Osteocyte (in vitro differentiated cells): ENCODE measurements around the gene ZNRF3. TPM values are rescaled to one million over a fixed set of nuclear protein-coding genes. Genes with fewer than 3 reads are reported as not detected.

Experiments used
- DNase-seq: peaks from one replicate; pipeline ENCODE4 v3.0.0; 2021; ENCODE audit warnings: mixed read lengths; ENCODE audit not compliant: unreplicated experiment; ENCODE audit errors: extremely low spot score
- H3K27ac Mint-ChIP-seq: one replicate; pipeline ENCODE4 v1.8.0; 2021; ENCODE audit warnings: mild to moderate bottlenecking, mixed read lengths; ENCODE audit not compliant: unreplicated experiment
- H3K27me3 Mint-ChIP-seq: one replicate; pipeline ENCODE4 v1.8.0; 2021; ENCODE audit warnings: mixed read lengths; ENCODE audit not compliant: unreplicated experiment
- H3K36me3 Mint-ChIP-seq: one replicate; pipeline ENCODE4 v1.8.0; 2021; ENCODE audit warnings: mixed read lengths; ENCODE audit not compliant: unreplicated experiment
- H3K4me1 Mint-ChIP-seq: one replicate; pipeline ENCODE4 v1.8.0; 2021; ENCODE audit warnings: mixed read lengths; ENCODE audit not compliant: unreplicated experiment
- H3K4me3 Mint-ChIP-seq: one replicate; pipeline ENCODE4 v1.8.0; 2021; ENCODE audit warnings: mild to moderate bottlenecking, moderate library complexity, mixed read lengths; ENCODE audit not compliant: unreplicated experiment
- H3K9me3 Mint-ChIP-seq: one replicate; pipeline ENCODE4 v1.8.0; 2021; ENCODE audit warnings: mixed read lengths; ENCODE audit not compliant: unreplicated experiment
- total RNA-seq: library from RNA; stranded (reverse); gene quantifications from 2 replicates; pipeline ENCODE4 v1.2.1, GENCODE V29; 2021
- TF ChIP-seq, protein P1 (sequence below): fragments of 200-600 bp; sonication (generic); IDR thresholded peaks from 2 replicates; pipeline ENCODE4 v1.5.0; 2021; ENCODE audit warnings: antibody characterized with exemption, mild to moderate bottlenecking, moderate library complexity

The ZNRF3 gene
- total RNA-seq, 1 donor from 2014 or later: 6.4 TPM

DNA sequence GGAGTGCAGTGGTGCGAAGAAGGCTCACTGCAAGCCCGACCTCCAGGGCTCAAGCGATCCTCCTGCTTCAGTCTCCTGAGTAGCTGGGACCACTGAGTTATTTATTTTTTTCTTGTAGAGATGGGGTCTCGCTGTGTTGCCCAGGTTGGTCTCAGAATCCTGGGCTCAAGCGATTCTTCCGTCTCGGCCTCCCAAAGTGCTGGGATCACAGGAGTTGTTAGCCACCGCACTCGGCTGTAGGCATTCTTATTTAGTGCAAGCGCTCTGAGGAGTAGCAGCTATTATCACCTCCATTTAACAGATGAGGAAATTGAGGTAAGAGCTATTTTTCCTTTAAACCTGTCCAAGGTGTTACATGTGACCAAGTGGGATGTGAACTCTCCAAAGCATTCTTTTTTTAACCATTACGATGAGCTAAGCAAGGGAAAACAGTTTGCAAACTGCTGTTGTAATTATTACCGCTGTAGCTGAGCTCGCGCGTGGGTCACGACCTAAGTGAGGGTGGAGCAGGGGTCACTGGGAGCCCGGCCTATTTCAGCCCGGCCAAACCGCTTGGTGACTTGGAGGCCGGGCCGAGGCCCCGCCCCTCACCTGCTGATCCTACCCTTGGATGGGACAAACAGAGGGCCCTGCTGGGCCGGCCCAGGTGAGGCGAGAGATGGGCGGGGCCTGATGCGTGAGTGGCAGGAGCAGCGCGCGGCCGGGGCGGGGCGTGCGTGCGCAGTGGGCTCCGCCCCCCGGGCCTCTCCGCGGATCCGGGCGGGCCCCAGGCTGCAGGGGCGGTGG lies 189.0 kb downstream of the ZNRF3 start:
- TF ChIP-seq, protein P1, sequence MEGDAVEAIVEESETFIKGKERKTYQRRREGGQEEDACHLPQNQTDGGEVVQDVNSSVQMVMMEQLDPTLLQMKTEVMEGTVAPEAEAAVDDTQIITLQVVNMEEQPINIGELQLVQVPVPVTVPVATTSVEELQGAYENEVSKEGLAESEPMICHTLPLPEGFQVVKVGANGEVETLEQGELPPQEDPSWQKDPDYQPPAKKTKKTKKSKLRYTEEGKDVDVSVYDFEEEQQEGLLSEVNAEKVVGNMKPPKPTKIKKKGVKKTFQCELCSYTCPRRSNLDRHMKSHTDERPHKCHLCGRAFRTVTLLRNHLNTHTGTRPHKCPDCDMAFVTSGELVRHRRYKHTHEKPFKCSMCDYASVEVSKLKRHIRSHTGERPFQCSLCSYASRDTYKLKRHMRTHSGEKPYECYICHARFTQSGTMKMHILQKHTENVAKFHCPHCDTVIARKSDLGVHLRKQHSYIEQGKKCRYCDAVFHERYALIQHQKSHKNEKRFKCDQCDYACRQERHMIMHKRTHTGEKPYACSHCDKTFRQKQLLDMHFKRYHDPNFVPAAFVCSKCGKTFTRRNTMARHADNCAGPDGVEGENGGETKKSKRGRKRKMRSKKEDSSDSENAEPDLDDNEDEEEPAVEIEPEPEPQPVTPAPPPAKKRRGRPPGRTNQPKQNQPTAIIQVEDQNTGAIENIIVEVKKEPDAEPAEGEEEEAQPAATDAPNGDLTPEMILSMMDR: no peak
- Mint-ChIP-seq H3K4me3 (peak overlapping the region; percentile 66), H3K27ac (no peak overlapping the region), H3K27me3 (peaks cover 18% of the 10 kb centered on the region), H3K9me3 (no peaks in the 10 kb centered on the region), H3K36me3 (no peaks in the 10 kb centered on the region), H3K4me1 (peaks cover 15% of the 10 kb centered on the region)
- DNase-seq: no peak

DNA sequence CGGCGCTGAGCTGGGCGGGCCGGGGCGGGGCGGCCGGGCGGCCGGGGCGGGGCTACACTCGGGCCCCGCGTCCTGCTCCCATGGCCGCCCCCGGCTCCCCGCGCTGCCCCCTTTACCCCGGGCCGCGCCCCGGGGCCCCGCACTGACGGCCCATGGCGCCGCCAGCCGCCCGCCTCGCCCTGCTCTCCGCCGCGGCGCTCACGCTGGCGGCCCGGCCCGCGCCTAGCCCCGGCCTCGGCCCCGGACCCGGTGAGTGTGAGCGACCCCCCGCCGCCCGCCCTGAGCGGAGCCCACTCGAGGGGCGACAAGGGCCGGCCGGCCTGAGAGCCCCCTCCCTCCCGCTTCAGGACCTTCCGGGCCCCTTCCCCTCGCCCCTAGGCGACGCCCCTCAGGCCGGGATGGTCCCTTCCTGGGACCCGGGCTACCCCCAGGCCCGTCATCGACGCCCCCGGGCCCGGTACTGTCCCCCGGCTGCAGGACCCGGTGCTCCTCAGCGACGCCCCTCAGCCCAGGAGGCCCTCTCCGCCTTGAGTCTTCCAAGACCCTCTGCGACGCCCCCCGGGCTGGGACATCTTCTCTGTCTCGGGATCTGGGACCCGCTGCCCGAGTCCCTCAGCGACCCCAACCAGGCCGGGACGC lies 189.7 kb downstream of the ZNRF3 start, which contains the start of gene KREMEN1:
Gene KREMEN1 (plus strand): TSS at position 57 of the 639 bp plus-strand sequence. CDS start 96 bp downstream, at position 153.
- Mint-ChIP-seq H3K4me3 (peak within 1 kb of the TSS; percentile 70), H3K36me3 (no peaks in the 10 kb centered on the region), H3K4me1 (peaks cover 15% of the 10 kb centered on the region), H3K27me3 (peaks cover 16% of the 10 kb centered on the region), H3K27ac (no peak within 1 kb of the TSS), H3K9me3 (no peaks in the 10 kb centered on the region)
- DNase-seq: no peak
- TF ChIP-seq, protein P1: no peak

DNA sequence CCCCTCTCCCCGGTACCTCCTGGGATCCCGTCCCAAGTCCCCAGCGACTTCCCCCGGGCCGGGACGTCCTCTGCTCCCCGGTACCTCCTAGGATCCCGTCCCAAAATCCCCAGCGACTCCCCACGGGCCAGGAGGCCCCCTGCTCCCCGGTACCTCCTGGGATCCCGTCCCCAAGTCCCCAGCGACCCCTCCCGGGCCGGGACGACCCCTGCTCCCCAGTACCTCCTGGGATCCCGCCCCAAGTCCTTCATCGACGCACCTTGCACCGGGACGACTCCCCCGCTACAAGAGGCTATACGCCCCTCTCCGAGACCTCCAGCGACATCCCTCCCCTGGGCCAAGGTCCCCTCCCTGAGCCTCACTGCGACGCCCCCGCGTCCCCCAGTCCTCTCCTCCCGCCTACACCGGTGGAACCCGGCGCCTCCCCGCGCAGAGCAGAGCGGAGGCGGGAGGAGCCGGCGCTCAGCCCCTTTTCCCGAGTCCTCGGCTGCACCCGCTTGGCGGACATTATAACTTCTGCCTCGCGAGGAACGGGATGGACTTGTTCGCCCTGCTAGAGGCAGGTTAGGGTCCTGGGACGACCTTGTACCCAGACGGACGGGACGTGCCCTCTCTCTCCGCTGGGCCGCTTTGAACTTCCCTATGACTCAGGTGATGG lies 190.4 kb downstream of the ZNRF3 start:
- TF ChIP-seq, protein P1: no peak
- peak; percentile 85 for DNase-seq
- Mint-ChIP-seq H3K36me3 (no peaks in the 10 kb centered on the region), H3K9me3 (no peaks in the 10 kb centered on the region), H3K4me1 (peaks cover 15% of the 10 kb centered on the region), H3K27me3 (peaks cover 16% of the 10 kb centered on the region), H3K27ac (no peak overlapping the region), H3K4me3 (peak overlapping the region; percentile 70)

DNA sequence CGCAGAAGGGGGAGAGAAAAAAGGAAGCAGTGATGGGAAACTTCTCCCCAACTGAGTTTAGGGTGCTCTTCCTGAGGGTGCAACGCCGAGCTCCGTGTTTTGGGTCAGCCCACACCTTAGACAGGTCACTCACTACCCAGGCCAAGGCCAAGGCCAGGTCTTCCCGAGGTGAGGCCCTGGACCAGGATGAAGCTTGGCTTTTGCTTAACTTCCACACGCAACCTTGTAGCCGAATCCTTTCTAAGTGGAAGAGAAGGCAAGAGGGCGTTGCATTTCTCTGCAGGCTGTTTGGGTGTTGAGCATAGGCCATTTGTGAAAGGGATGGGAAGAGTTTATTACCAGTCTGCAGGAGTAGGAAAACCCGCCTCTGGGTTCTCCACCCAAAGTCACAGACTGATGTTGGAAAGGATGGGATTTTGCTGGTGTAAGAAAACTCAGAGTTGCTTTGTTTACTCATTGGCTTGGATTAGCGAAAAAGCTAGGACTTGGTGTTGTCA lies 191.0 kb downstream of the ZNRF3 start:
- Mint-ChIP-seq H3K4me3 (peak overlapping the region; percentile 70), H3K4me1 (peaks cover 15% of the 10 kb centered on the region), H3K27me3 (peaks cover 16% of the 10 kb centered on the region)

More for the DNA sequence above, 191.0 kb downstream of the ZNRF3 start:
- no peaks in the 10 kb centered on the region for H3K36me3 Mint-ChIP-seq
- no peak overlapping the region for H3K27ac Mint-ChIP-seq
- no peaks in the 10 kb centered on the region for H3K9me3 Mint-ChIP-seq
- TF ChIP-seq, protein P1: no peak
- DNase-seq: no peak
